ENCODE results near the gene MDFIC2.
A peak's percentile ranks its signal among the peaks of the same experiment; 100 is the strongest.
"Not testable (repeated sequence)": the region's sequence is repeated elsewhere in the genome, so short reads cannot be mapped to it uniquely, and the experiment has no call there.

MDFIC2 gene

DNA sequence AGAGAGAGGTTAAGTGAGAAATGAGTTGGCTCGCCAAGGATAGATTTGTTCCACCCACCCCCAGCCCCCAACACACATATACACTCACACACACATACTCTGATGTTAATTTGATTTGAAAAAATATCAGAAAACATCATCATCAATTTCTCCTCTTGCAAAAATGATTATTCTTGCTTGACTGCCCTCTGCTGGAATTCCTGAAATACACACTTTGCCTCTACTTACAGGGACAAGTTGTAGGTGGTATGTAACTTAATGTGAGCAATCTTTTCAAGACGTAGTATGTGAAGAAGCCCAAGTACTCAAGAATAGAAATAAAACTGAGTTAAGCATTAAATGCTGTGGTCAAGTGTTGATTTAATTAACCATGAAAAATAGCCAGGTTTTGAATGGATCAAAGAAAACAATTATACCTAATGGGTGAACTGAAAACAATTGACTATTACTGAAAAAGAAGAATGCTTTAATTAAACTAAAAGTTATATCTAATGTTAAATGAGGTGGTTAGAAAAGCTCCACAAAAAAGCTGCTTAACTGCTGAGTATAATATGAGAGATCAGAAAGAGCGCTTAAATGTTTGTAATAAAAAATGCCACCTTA, 46.6 kb upstream of the MDFIC2 start:
- Histone ChIP-seq H4K20me1 (ENCODE audit: low read depth, low read length) (no peaks in the 10 kb centered on the region), H3K27ac (ENCODE audit: low read depth, low read length) (no peak overlapping the region), H3K36me3 (ENCODE audit: low read length) (no peaks in the 10 kb centered on the region), H3K9me3 (ENCODE audit: insufficient read depth, low read length) (no peaks in the 10 kb centered on the region), H2AFZ (ENCODE audit: low read depth, low read length, severe bottlenecking) (no peak overlapping the region), H3K9ac (ENCODE audit: low read length) (no peak overlapping the region), H3F3A (ENCODE audit: insufficient read depth) (no peaks in the 10 kb centered on the region), H3K4me2 (ENCODE audit: low read depth, low read length, poor library complexity, severe bottlenecking) (no peak overlapping the region), H3K79me2 (ENCODE audit: insufficient read depth, low read length) (no peaks in the 10 kb centered on the region), H3K27me3 (ENCODE audit: low read length) (no peaks in the 10 kb centered on the region), H3K4me3 (ENCODE audit: insufficient read depth, low read length, poor library complexity, severe bottlenecking) (no peak overlapping the region), H3K9me2 (replicated peaks; ENCODE audit: insufficient read depth, low read length) (no peaks in the 10 kb centered on the region)
- TF ChIP-seq, protein P1, sequence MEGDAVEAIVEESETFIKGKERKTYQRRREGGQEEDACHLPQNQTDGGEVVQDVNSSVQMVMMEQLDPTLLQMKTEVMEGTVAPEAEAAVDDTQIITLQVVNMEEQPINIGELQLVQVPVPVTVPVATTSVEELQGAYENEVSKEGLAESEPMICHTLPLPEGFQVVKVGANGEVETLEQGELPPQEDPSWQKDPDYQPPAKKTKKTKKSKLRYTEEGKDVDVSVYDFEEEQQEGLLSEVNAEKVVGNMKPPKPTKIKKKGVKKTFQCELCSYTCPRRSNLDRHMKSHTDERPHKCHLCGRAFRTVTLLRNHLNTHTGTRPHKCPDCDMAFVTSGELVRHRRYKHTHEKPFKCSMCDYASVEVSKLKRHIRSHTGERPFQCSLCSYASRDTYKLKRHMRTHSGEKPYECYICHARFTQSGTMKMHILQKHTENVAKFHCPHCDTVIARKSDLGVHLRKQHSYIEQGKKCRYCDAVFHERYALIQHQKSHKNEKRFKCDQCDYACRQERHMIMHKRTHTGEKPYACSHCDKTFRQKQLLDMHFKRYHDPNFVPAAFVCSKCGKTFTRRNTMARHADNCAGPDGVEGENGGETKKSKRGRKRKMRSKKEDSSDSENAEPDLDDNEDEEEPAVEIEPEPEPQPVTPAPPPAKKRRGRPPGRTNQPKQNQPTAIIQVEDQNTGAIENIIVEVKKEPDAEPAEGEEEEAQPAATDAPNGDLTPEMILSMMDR (IDR thresholded peaks at IDR 0.05; ENCODE audit: insufficient read depth, low read length, poor library complexity, severe bottlenecking): peak; percentile 55
- no peak for TF ChIP-seq EZH2phosphoT487 (conservative IDR thresholded peaks at IDR 0.05; ENCODE audit: low read length)

DNA sequence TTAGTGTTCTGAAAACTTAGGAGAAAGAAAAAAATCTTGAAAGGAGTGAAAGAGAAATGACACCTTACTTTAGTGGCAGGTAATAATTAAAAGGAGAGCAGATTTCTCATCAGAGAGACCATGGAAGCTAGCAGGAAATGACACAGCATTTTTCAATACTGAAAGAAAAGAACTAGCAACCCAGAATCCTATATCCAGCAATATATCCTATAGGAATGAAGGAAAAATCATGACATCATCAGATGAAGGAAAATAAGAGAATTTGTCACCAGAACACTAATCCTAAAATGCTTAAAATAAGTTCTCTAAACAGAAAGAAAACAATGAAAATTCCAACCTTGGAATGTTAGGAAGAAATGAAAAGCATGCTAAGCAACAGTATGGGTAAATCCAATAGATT, 39.8 kb upstream of the MDFIC2 start:
- no peaks in the 10 kb centered on the region for H3K9me3 ChIP-seq (ENCODE audit: insufficient read depth, low read length)
- H3K4me2 ChIP-seq (ENCODE audit: low read depth, low read length, poor library complexity, severe bottlenecking): no peak overlapping the region
- TF ChIP-seq EZH2phosphoT487 (conservative IDR thresholded peaks at IDR 0.05; ENCODE audit: low read length): no peak
- TF ChIP-seq, protein P1 (IDR thresholded peaks at IDR 0.05; ENCODE audit: insufficient read depth, low read length, poor library complexity, severe bottlenecking): no peak
- no peaks in the 10 kb centered on the region for H3F3A ChIP-seq (ENCODE audit: insufficient read depth)
- H3K27ac ChIP-seq (ENCODE audit: low read depth, low read length): no peak overlapping the region
- no peak overlapping the region for H3K9ac ChIP-seq (ENCODE audit: low read length)
- H3K36me3 ChIP-seq (ENCODE audit: low read length): no peaks in the 10 kb centered on the region
- no peaks in the 10 kb centered on the region for H3K79me2 ChIP-seq (ENCODE audit: insufficient read depth, low read length)
- H4K20me1 ChIP-seq (ENCODE audit: low read depth, low read length): no peaks in the 10 kb centered on the region
- H2AFZ ChIP-seq (ENCODE audit: low read depth, low read length, severe bottlenecking): no peak overlapping the region
- no peaks in the 10 kb centered on the region for H3K9me2 ChIP-seq (replicated peaks; ENCODE audit: insufficient read depth, low read length)
- no peak overlapping the region for H3K4me3 ChIP-seq (ENCODE audit: insufficient read depth, low read length, poor library complexity, severe bottlenecking)
- H3K27me3 ChIP-seq (ENCODE audit: low read length): no peaks in the 10 kb centered on the region

- H3K9me2 ChIP-seq (replicated peaks; ENCODE audit: insufficient read depth, low read length): no peaks in the 10 kb centered on the region
- H3K79me2 ChIP-seq (ENCODE audit: insufficient read depth, low read length): no peaks in the 10 kb centered on the region
- no peaks in the 10 kb centered on the region for H3K36me3 ChIP-seq (ENCODE audit: low read length)
- no peaks in the 10 kb centered on the region for H3K9me3 ChIP-seq (ENCODE audit: insufficient read depth, low read length)
- H2AFZ ChIP-seq (ENCODE audit: low read depth, low read length, severe bottlenecking): no peak overlapping the region
- H3K9ac ChIP-seq (ENCODE audit: low read length): no peak overlapping the region
- no peak overlapping the region for H3K4me3 ChIP-seq (ENCODE audit: insufficient read depth, low read length, poor library complexity, severe bottlenecking)
- no peaks in the 10 kb centered on the region for H4K20me1 ChIP-seq (ENCODE audit: low read depth, low read length)
- H3K27me3 ChIP-seq (ENCODE audit: low read length): no peaks in the 10 kb centered on the region
- no peak for TF ChIP-seq EZH2phosphoT487 (conservative IDR thresholded peaks at IDR 0.05; ENCODE audit: low read length)
- TF ChIP-seq, protein P1 (IDR thresholded peaks at IDR 0.05; ENCODE audit: insufficient read depth, low read length, poor library complexity, severe bottlenecking): no peak
- no peak overlapping the region for H3K4me2 ChIP-seq (ENCODE audit: low read depth, low read length, poor library complexity, severe bottlenecking)
- no peak overlapping the region for H3K27ac ChIP-seq (ENCODE audit: low read depth, low read length)
- H3F3A ChIP-seq (ENCODE audit: insufficient read depth): no peaks in the 10 kb centered on the region
Observed at GRCh38 chr3:70342149-70342548, 29.7 kb upstream of the MDFIC2 start.

DNA sequence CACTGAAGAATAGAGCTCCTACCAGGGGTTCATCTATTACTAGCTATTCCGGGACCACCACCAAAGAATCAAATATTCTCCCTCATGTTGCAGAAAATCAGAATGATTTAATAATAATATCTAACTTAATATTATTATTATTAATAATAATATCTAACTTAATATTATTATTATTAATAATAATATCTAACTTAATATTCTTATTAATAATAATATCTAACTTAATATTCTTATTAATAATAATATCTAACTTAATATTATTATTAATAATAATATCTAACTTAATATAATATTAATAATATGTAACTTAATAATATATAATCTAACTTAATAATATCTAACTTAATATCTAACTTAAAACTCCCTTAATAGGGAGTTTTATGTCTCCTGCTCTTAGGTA, 24.4 kb upstream of the MDFIC2 start:
- H2AFZ ChIP-seq (ENCODE audit: low read depth, low read length, severe bottlenecking); H3F3A ChIP-seq (ENCODE audit: insufficient read depth); H3K9me3 ChIP-seq (ENCODE audit: insufficient read depth, low read length); H3K4me2 ChIP-seq (ENCODE audit: low read depth, low read length, poor library complexity, severe bottlenecking); H3K4me3 ChIP-seq (ENCODE audit: insufficient read depth, low read length, poor library complexity, severe bottlenecking); H3K9me2 ChIP-seq (replicated peaks; ENCODE audit: insufficient read depth, low read length); H3K79me2 ChIP-seq (ENCODE audit: insufficient read depth, low read length); H3K27me3 ChIP-seq (ENCODE audit: low read length); H3K27ac ChIP-seq (ENCODE audit: low read depth, low read length); H3K9ac ChIP-seq (ENCODE audit: low read length); H4K20me1 ChIP-seq (ENCODE audit: low read depth, low read length); H3K36me3 ChIP-seq (ENCODE audit: low read length): not testable (repeated sequence)

All from SU-DHL-6 (cell line).